ENCODE results near the gene CLN6.
"Not testable (repeated sequence)": the region's sequence is repeated elsewhere in the genome, so short reads cannot be mapped to it uniquely, and the experiment has no call there.

CLN6 gene

GRCh38 chr15:68256675-68257450 is 27.3 kb upstream of the CLN6 start:
- peak overlapping the region; percentile 82 to 88 for H3K9ac ChIP-seq (ENCODE audit: low read length in 2 of 2)
- no peaks in the 10 kb centered on the region for H3K36me3 ChIP-seq (ENCODE audit: control insufficient read depth in 2 of 2, insufficient read depth in 2 of 2, low read length in 2 of 2)
- peak overlapping the region; percentile 78 to 83 for H3K4me3 ChIP-seq (ENCODE audit: low read length in 2 of 2)
- H3K4me1 ChIP-seq (ENCODE audit: control insufficient read depth, insufficient read depth, low read length), result peaks cover 9% of the 10 kb centered on the region
- no peaks in the 10 kb centered on the region for H3K27me3 ChIP-seq (ENCODE audit: control insufficient read depth in 1 of 2, insufficient read depth in 2 of 2, low read length in 2 of 2)
- peak overlapping the region; percentile 55 for H3K27ac ChIP-seq (ENCODE audit: low read length)
- H3K9me3 ChIP-seq (ENCODE audit: control insufficient read depth in 2 of 2, low read length in 2 of 2), result no peaks in the 10 kb centered on the region

- Histone ChIP-seq H3K9me3 (ENCODE audit: control insufficient read depth in 2 of 2, low read length in 2 of 2) (no peaks in the 10 kb centered on the region), H3K27ac (ENCODE audit: low read length) (no peak overlapping the region), H3K4me1 (ENCODE audit: control insufficient read depth, insufficient read depth, low read length) (peaks cover 9% of the 10 kb centered on the region), H3K36me3 (ENCODE audit: control insufficient read depth in 2 of 2, insufficient read depth in 2 of 2, low read length in 2 of 2) (no peaks in the 10 kb centered on the region), H3K9ac (ENCODE audit: low read length in 2 of 2) (no peak overlapping the region), H3K27me3 (ENCODE audit: control insufficient read depth in 1 of 2, insufficient read depth in 2 of 2, low read length in 2 of 2) (no peaks in the 10 kb centered on the region), H3K4me3 (ENCODE audit: low read length in 2 of 2) (no peak overlapping the region)
Observed at GRCh38 chr15:68252925-68253534, 23.5 kb upstream of the CLN6 start.

GRCh38 chr15:68249058-68249713 is 19.7 kb upstream of the CLN6 start:
- H3K4me3 ChIP-seq (ENCODE audit: low read length in 2 of 2), result no peak overlapping the region
- H3K36me3 ChIP-seq (ENCODE audit: control insufficient read depth in 2 of 2, insufficient read depth in 2 of 2, low read length in 2 of 2), result no peaks in the 10 kb centered on the region
- no peaks in the 10 kb centered on the region for H3K27me3 ChIP-seq (ENCODE audit: control insufficient read depth in 1 of 2, insufficient read depth in 2 of 2, low read length in 2 of 2)
- no peak overlapping the region for H3K27ac ChIP-seq (ENCODE audit: low read length)
- peaks cover 0 to 4% of the 10 kb centered on the region in 2 donors for H3K9me3 ChIP-seq (ENCODE audit: control insufficient read depth in 2 of 2, low read length in 2 of 2)
- no peaks in the 10 kb centered on the region for H3K4me1 ChIP-seq (ENCODE audit: control insufficient read depth, insufficient read depth, low read length)
- no peak overlapping the region for H3K9ac ChIP-seq (ENCODE audit: low read length in 2 of 2)

- Histone ChIP-seq H3K27ac (ENCODE audit: low read length) (no peak overlapping the region), H3K9ac (ENCODE audit: low read length in 2 of 2) (no peak overlapping the region), H3K4me1 (ENCODE audit: control insufficient read depth, insufficient read depth, low read length) (no peaks in the 10 kb centered on the region), H3K4me3 (ENCODE audit: low read length in 2 of 2) (no peak overlapping the region), H3K27me3 (ENCODE audit: control insufficient read depth in 1 of 2, insufficient read depth in 2 of 2, low read length in 2 of 2) (no peaks in the 10 kb centered on the region), H3K9me3 (ENCODE audit: control insufficient read depth in 2 of 2, low read length in 2 of 2) (peaks cover 0 to 7% of the 10 kb centered on the region in 2 donors), H3K36me3 (ENCODE audit: control insufficient read depth in 2 of 2, insufficient read depth in 2 of 2, low read length in 2 of 2) (no peaks in the 10 kb centered on the region)
Observed at GRCh38 chr15:68244235-68244634, 14.7 kb upstream of the CLN6 start.

GRCh38 chr15:68241088-68241935 is 11.8 kb upstream of the CLN6 start:
- no peaks in the 10 kb centered on the region for H3K36me3 ChIP-seq (ENCODE audit: control insufficient read depth in 2 of 2, insufficient read depth in 2 of 2, low read length in 2 of 2)
- no peaks in the 10 kb centered on the region for H3K4me1 ChIP-seq (ENCODE audit: control insufficient read depth, insufficient read depth, low read length)
- H3K4me3 ChIP-seq (ENCODE audit: low read length in 2 of 2), result no peak overlapping the region
- H3K27me3 ChIP-seq (ENCODE audit: control insufficient read depth in 1 of 2, insufficient read depth in 2 of 2, low read length in 2 of 2), result no peaks in the 10 kb centered on the region
- H3K9me3 ChIP-seq (ENCODE audit: control insufficient read depth in 2 of 2, low read length in 2 of 2), result peaks cover 0 to 7% of the 10 kb centered on the region in 2 donors
- H3K9ac ChIP-seq (ENCODE audit: low read length in 2 of 2), result no peak overlapping the region
- H3K27ac ChIP-seq (ENCODE audit: low read length), result no peak overlapping the region

- H3K9me3 ChIP-seq (ENCODE audit: control insufficient read depth in 2 of 2, low read length in 2 of 2), result peaks cover 0 to under 1% of the 10 kb centered on the region in 2 donors
- no peak overlapping the region for H3K4me3 ChIP-seq (ENCODE audit: low read length in 2 of 2)
- no peak overlapping the region for H3K27ac ChIP-seq (ENCODE audit: low read length)
- no peaks in the 10 kb centered on the region for H3K36me3 ChIP-seq (ENCODE audit: control insufficient read depth in 2 of 2, insufficient read depth in 2 of 2, low read length in 2 of 2)
- no peaks in the 10 kb centered on the region for H3K27me3 ChIP-seq (ENCODE audit: control insufficient read depth in 1 of 2, insufficient read depth in 2 of 2, low read length in 2 of 2)
- no peak overlapping the region for H3K9ac ChIP-seq (ENCODE audit: low read length in 2 of 2)
- H3K4me1 ChIP-seq (ENCODE audit: control insufficient read depth, insufficient read depth, low read length), result no peaks in the 10 kb centered on the region
Observed at GRCh38 chr15:68239025-68239424, 9.5 kb upstream of the CLN6 start.

GRCh38 chr15:68235022-68235421 is 5.5 kb upstream of the CLN6 start:
- Histone ChIP-seq H3K4me3 (ENCODE audit: low read length in 2 of 2) (no peak overlapping the region), H3K9ac (ENCODE audit: low read length in 2 of 2) (no peak overlapping the region), H3K9me3 (ENCODE audit: control insufficient read depth in 2 of 2, low read length in 2 of 2) (no peaks in the 10 kb centered on the region), H3K36me3 (ENCODE audit: control insufficient read depth in 2 of 2, insufficient read depth in 2 of 2, low read length in 2 of 2) (no peaks in the 10 kb centered on the region), H3K27me3 (ENCODE audit: control insufficient read depth in 1 of 2, insufficient read depth in 2 of 2, low read length in 2 of 2) (no peaks in the 10 kb centered on the region), H3K27ac (ENCODE audit: low read length) (no peak overlapping the region), H3K4me1 (ENCODE audit: control insufficient read depth, insufficient read depth, low read length) (peaks cover 6% of the 10 kb centered on the region)

- not testable (repeated sequence) for H3K27ac ChIP-seq (ENCODE audit: low read length)
Observed at GRCh38 chr15:68234520-68234919, 5.0 kb upstream of the CLN6 start.

GRCh38 chr15:68234060-68234459 is 4.5 kb upstream of the CLN6 start:
- Histone ChIP-seq H3K4me1 (ENCODE audit: control insufficient read depth, insufficient read depth, low read length) (peaks cover 9% of the 10 kb centered on the region), H3K27ac (ENCODE audit: low read length) (no peak overlapping the region), H3K9me3 (ENCODE audit: control insufficient read depth in 2 of 2, low read length in 2 of 2) (no peaks in the 10 kb centered on the region), H3K27me3 (ENCODE audit: control insufficient read depth in 1 of 2, insufficient read depth in 2 of 2, low read length in 2 of 2) (no peaks in the 10 kb centered on the region), H3K4me3 (ENCODE audit: low read length in 2 of 2) (no peak overlapping the region), H3K36me3 (ENCODE audit: control insufficient read depth in 2 of 2, insufficient read depth in 2 of 2, low read length in 2 of 2) (no peaks in the 10 kb centered on the region), H3K9ac (ENCODE audit: low read length in 2 of 2) (no peak overlapping the region)

More at GRCh38 chr15:68234520-68234919, 5.0 kb upstream of the CLN6 start:
- not testable (repeated sequence) for H3K27me3 ChIP-seq (ENCODE audit: control insufficient read depth in 1 of 2, insufficient read depth in 2 of 2, low read length in 2 of 2); H3K36me3 ChIP-seq (ENCODE audit: control insufficient read depth in 2 of 2, insufficient read depth in 2 of 2, low read length in 2 of 2); H3K9ac ChIP-seq (ENCODE audit: low read length in 2 of 2); H3K9me3 ChIP-seq (ENCODE audit: control insufficient read depth in 2 of 2, low read length in 2 of 2); H3K4me1 ChIP-seq (ENCODE audit: control insufficient read depth, insufficient read depth, low read length); H3K4me3 ChIP-seq (ENCODE audit: low read length in 2 of 2)

GRCh38 chr15:68232937-68233336 is 3.4 kb upstream of the CLN6 start:
- no peak overlapping the region for H3K27ac ChIP-seq (ENCODE audit: low read length)
- no peak overlapping the region for H3K9ac ChIP-seq (ENCODE audit: low read length in 2 of 2)
- no peak overlapping the region for H3K4me3 ChIP-seq (ENCODE audit: low read length in 2 of 2)
- H3K36me3 ChIP-seq (ENCODE audit: control insufficient read depth in 2 of 2, insufficient read depth in 2 of 2, low read length in 2 of 2), result no peaks in the 10 kb centered on the region
- H3K27me3 ChIP-seq (ENCODE audit: control insufficient read depth in 1 of 2, insufficient read depth in 2 of 2, low read length in 2 of 2), result no peaks in the 10 kb centered on the region
- peaks cover 17% of the 10 kb centered on the region for H3K4me1 ChIP-seq (ENCODE audit: control insufficient read depth, insufficient read depth, low read length)
- no peaks in the 10 kb centered on the region for H3K9me3 ChIP-seq (ENCODE audit: control insufficient read depth in 2 of 2, low read length in 2 of 2)
